Left lung (tissue), 14 donors: ENCODE results near the gene BRD2. TPM values are rescaled to one million over a fixed set of nuclear protein-coding genes. Genes with fewer than 3 reads are reported as not detected.

Experiments used
- ATAC-seq: fragments of 200-7000 bp; cut with Tn5 transposase; one replicate; pipeline ENCODE4 v1.9.1; 2020; ENCODE audit warnings: moderate library complexity
- DNase-seq, 4 donors: peaks; one replicate each; pipeline ENCODE4 v3.0.0-alpha.2; 2013 to 2020
- H3K27ac ChIP-seq, 2 donors: fragments of 200-600 bp; sonication (generic) in 1 of 2; one replicate each; pipeline versions ENCODE4 v1.5.0 to v1.8.0; 2020 to 2021
- H3K27me3 ChIP-seq, 2 donors: fragments of 200-600 bp; sonication (generic) in 1 of 2; one replicate each; pipeline versions ENCODE4 v1.5.0 to v1.8.0; 2020 to 2021
- H3K36me3 ChIP-seq, 2 donors: fragments of 200-600 bp; sonication (generic) in 1 of 2; one replicate each; pipeline versions ENCODE4 v1.5.0 to v1.8.0; 2020 to 2021
- H3K4me1 ChIP-seq, 2 donors: fragments of 200-600 bp; one replicate each; pipeline ENCODE4 v1.8.0; 2021
- H3K4me3 ChIP-seq, 2 donors: fragments of 200-600 bp; sonication (generic) in 1 of 2; one replicate each; pipeline versions ENCODE4 v1.5.0 to v1.8.0; 2020 to 2021; ENCODE audit warnings: mild to moderate bottlenecking in 1 of 2
- H3K9me3 ChIP-seq, 2 donors: fragments of 200-600 bp; sonication (generic) in 1 of 2; one replicate each; pipeline versions ENCODE4 v1.5.0 to v1.8.0; 2020 to 2021
- CTCF ChIP-seq, 2 donors: fragments of 200-600 bp; sonication (generic) in 1 of 2; IDR thresholded peaks; one replicate each; pipeline versions ENCODE4 v1.5.0 to v1.8.0; 2021; ENCODE audit warnings: antibody characterized with exemption in 2 of 2
- intact Hi-C, 2 donors: fragments of 100-400 bp; cut with DNase I; formaldehyde crosslinking; loops; one replicate each; pipeline versions ENCODE4 v1.11.2 to v1.14.2; 2022
- long read RNA-seq, 12 donors: library from polyadenylated mRNA in 2 of 12; unstranded in 2 of 12; transcript quantifications; one replicate each; pipeline ENCODE4 v2.0.0 and lab custom pipeline, GENCODE V29; 2019 to 2026
- polyA plus RNA-seq, 6 donors: library from polyadenylated mRNA; unstranded; fragments of 120-200 nt; gene quantifications; one replicate each; pipeline ENCODE4 v1.2.1, GENCODE V29; 2013; ENCODE audit not compliant: insufficient read length in 6 of 6
- total RNA-seq, 2 donors: library from RNA; stranded (reverse); fragmentation: NEBNext Ultra II Directional; extraction: Animal tissue kit (Norgen Biotek cat#: 25700); gene quantifications; one replicate each; pipeline ENCODE4 v1.2.1, GENCODE V29; 2021
- donor health status: DM: no; HTN: yes; CAD: no.
- donor health status: DM: no; HTN: no; CAD: no.

Gene BRD2
- total RNA-seq (100 to 1,000 TPM; 125 to 174 TPM), polyA plus RNA-seq (100 to 1,000 TPM; 282 to 317 (median 302) TPM)
- long read RNA-seq, donor 1, transcript BRD2-211 (3 exons, 759 nt): major isoform, 51 of 286 reads
- long read RNA-seq, donor 1, transcript BRD2-207 (3 exons, 946 nt): minor isoform, 6 of 286 reads
- long read RNA-seq, donor 1, transcript BRD2-209 (2 exons, 1,628 nt): minor isoform, 7 of 286 reads
- long read RNA-seq, donor 1, partial matches to known transcripts: 212 of 286 reads
- long read RNA-seq, donor 1, other reads (novel, unspliced or antisense): 0 of 286 reads
- long read RNA-seq, donor 2, transcript BRD2-219 (9 exons, 2,338 nt): minor isoform, 7 of 246 reads
- long read RNA-seq, donor 2, transcript BRD2-209 (2 exons, 1,628 nt): minor isoform, 5 of 246 reads
- long read RNA-seq, donor 2, transcript BRD2-211 (3 exons, 759 nt): major isoform, 57 of 246 reads
- long read RNA-seq, donor 2, partial matches to known transcripts: 170 of 246 reads
- long read RNA-seq, donor 2, other reads (novel, unspliced or antisense): 0 of 246 reads
- long read RNA-seq, donor 3, full-length matches to known transcripts: 31 of 60 reads
- long read RNA-seq, donor 3, partial matches to known transcripts: 29 of 60 reads
- long read RNA-seq, donor 3, other reads (novel, unspliced or antisense): 0 of 60 reads
- long read RNA-seq, donor 4, transcript BRD2-219 (9 exons, 2,338 nt): major isoform, 7 of 16 reads
- long read RNA-seq, donor 4, partial matches to known transcripts: 8 of 16 reads
- long read RNA-seq, donor 4, other reads (novel, unspliced or antisense): 0 of 16 reads
- long read RNA-seq, donor 5, transcript BRD2-211 (3 exons, 759 nt): major isoform, 27 of 132 reads
- long read RNA-seq, donor 5, transcript BRD2-219 (9 exons, 2,338 nt): minor isoform, 6 of 132 reads
- long read RNA-seq, donor 5, transcript BRD2-209 (2 exons, 1,628 nt): minor isoform, 5 of 132 reads
- long read RNA-seq, donor 5, partial matches to known transcripts: 90 of 132 reads
- long read RNA-seq, donor 5, other reads (novel, unspliced or antisense): 0 of 132 reads
- long read RNA-seq, donor 6, transcript BRD2-219 (9 exons, 2,338 nt): minor isoform, 6 of 79 reads
- long read RNA-seq, donor 6, transcript BRD2-211 (3 exons, 759 nt): major isoform, 13 of 79 reads
- long read RNA-seq, donor 6, partial matches to known transcripts: 55 of 79 reads
- long read RNA-seq, donor 6, other reads (novel, unspliced or antisense): 0 of 79 reads
- long read RNA-seq, donor 7, full-length matches to known transcripts: 14 of 14 reads
- long read RNA-seq, donor 7, partial matches to known transcripts: 0 of 14 reads
- long read RNA-seq, donor 7, other reads (novel, unspliced or antisense): 0 of 14 reads
- long read RNA-seq, donor 8, full-length matches to known transcripts: 38 of 82 reads
- long read RNA-seq, donor 8, partial matches to known transcripts: 44 of 82 reads
- long read RNA-seq, donor 8, other reads (novel, unspliced or antisense): 0 of 82 reads
- long read RNA-seq, donor 9: 0 reads
- long read RNA-seq, donor 10, partial matches to known transcripts: 3 of 7 reads
- long read RNA-seq, donor 10, other reads (novel, unspliced or antisense): 0 of 7 reads
- long read RNA-seq, donor 11, full-length matches to known transcripts: 64 of 152 reads
- long read RNA-seq, donor 11, partial matches to known transcripts: 88 of 152 reads
- long read RNA-seq, donor 11, other reads (novel, unspliced or antisense): 0 of 152 reads
- long read RNA-seq, donor 12, transcript BRD2-219 (9 exons, 2,338 nt): minor isoform, 8 of 131 reads
- long read RNA-seq, donor 12, transcript BRD2-211 (3 exons, 759 nt): major isoform, 29 of 131 reads
- long read RNA-seq, donor 12, partial matches to known transcripts: 87 of 131 reads
- long read RNA-seq, donor 12, other reads (novel, unspliced or antisense): 0 of 131 reads

DNA sequence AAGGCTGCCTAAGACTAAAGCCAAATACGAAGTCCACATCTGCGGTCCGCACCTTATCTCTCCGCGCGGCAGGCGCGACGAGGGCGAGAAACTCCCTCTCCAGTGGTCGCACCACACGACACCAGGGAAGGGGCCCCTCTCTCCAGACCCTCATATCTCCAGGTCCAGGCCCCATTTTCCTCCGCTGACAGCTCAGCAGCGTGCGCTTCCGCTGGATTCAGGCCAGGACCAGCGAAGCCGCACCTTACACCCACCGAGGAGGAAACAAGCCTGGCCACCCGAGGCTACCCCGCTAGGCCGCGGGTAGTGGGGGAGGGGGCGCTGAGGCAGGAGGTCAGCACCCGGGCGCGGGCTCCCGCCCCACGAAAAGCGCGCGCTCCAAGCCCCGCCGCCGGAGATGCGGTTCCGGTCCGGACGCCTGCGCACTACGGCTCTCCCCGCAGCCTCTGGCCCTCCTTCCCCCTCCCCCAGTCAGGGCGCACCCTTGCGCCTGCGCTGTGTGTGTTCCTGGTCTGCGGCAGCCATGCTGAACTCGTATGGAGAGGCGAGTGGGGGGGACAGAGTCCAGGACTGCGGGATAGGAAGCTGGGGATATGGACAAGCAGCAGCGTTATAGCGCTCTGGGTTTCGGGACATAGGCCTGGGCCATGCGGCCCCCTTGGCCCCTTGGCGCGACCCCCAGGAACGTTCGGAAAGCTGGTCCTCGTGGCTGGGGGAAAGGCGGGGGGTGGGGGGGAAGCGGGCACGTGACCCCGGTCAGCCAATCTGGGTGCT is at the start of gene BRD2:
Gene BRD2 (plus strand): TSS at position 502 of the 774 bp plus-strand sequence. CDS start 4,305 bp downstream, outside the sequence.
- peak within 1 kb of the TSS; percentile 61 to 100 for H3K4me3 ChIP-seq
- no peak for TF ChIP-seq CTCF (IDR thresholded peaks at IDR 0.05)
- peaks cover 0 to 13% of the 10 kb centered on the region in 2 donors for H3K36me3 ChIP-seq
- H3K27ac ChIP-seq: peak within 1 kb of the TSS; percentile 99
- ATAC-seq (peak; percentile 62), DNase-seq (peak; percentile 98 to 99 (median 99))
- H3K4me1 ChIP-seq: peaks cover 10 to 42% of the 10 kb centered on the region in 2 donors
- H3K9me3 ChIP-seq: no peaks in the 10 kb centered on the region
- no peaks in the 10 kb centered on the region for H3K27me3 ChIP-seq
- intact Hi-C loops: no loop called here

GRCh38 chr6:32920715-32921114 is 47.7 kb upstream of the BRD2 start:
- H3K27ac ChIP-seq: no peak overlapping the region
- intact Hi-C loops: no loop called here
- DNase-seq: no peak
- ATAC-seq: no peak
- no peaks in the 10 kb centered on the region for H3K4me1 ChIP-seq
- no peaks in the 10 kb centered on the region for H3K36me3 ChIP-seq
- H3K4me3 ChIP-seq: no peak overlapping the region
- H3K27me3 ChIP-seq: peaks cover 11% of the 10 kb centered on the region in 2 donors
- no peak for TF ChIP-seq CTCF (IDR thresholded peaks at IDR 0.05)
- H3K9me3 ChIP-seq: no peaks in the 10 kb centered on the region

DNA sequence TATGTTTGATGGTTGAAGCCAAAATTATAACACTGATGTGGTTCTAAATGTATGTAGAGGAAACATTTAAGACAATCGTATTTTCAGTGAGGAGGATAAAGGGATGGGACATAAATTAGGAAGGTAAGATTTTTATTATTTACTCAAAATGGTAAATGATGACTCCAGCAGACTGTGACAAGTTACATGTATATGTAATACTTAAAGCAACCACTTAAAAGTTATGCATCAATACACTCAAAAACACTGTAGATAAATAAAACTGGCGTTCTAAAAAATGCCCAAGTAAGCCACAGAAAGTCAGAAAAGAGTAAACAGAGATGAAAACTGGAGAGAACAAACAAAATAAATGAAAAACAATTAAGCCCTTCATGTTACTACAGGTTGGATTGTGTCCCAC is 46.3 kb upstream of the BRD2 start:
- Histone ChIP-seq H3K4me3 (no peak overlapping the region), H3K4me1 (no peaks in the 10 kb centered on the region), H3K36me3 (no peaks in the 10 kb centered on the region), H3K9me3 (no peaks in the 10 kb centered on the region), H3K27me3 (peaks cover 11% of the 10 kb centered on the region in 2 donors), H3K27ac (no peak overlapping the region)
- ATAC-seq (no peak), DNase-seq (no peak)
- intact Hi-C loops: no loop called here
- TF ChIP-seq CTCF (IDR thresholded peaks at IDR 0.05): no peak

DNA sequence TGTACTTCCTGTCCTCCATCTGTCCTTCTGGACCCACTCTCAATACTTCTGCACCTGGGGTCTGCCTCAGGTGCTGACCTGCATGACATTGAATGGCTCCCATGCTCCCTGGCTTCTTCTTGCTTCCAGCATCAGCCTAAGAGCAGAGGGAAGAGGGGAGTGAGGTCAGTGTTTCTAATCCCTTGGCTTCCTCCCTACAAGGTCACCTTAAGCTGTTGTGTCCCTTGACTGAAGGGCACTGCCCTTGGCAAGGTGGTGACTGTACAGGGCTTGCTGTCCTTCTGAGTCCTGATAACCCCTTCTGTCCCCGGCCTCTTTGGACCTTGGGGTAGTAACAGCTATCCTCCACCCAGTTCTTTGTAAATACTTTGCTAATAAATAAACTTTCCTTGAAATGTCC is 37.2 kb upstream of the BRD2 start:
- no peak for TF ChIP-seq CTCF (IDR thresholded peaks at IDR 0.05)
- H3K4me1 ChIP-seq: peaks cover 0 to 22% of the 10 kb centered on the region in 2 donors
- ATAC-seq (no peak), DNase-seq (no peak)
- H3K36me3 ChIP-seq: no peaks in the 10 kb centered on the region
- no peaks in the 10 kb centered on the region for H3K27me3 ChIP-seq
- H3K4me3 ChIP-seq: no peak overlapping the region
- intact Hi-C loops: loop anchor here in 1 of 2 donors (10.0 kb wide), 1 partner anchor 54 kb away; no protein-coding TSS in a partner anchor
- no peaks in the 10 kb centered on the region for H3K9me3 ChIP-seq
- H3K27ac ChIP-seq: no peak overlapping the region
